H7 (cell line): Measurements from ENCODE around the gene RTN3. TPM values are rescaled to one million over a fixed set of nuclear protein-coding genes. Genes with fewer than 3 reads are reported as not detected.

Source experiments
- DNase-seq: peaks from one replicate; pipeline ENCODE4 v3.0.0; 2012
- H3K27me3 ChIP-seq: 2 replicates; pipeline ENCODE4 v1.6.0; 2011; ENCODE audit warnings: mild to moderate bottlenecking, low read length; ENCODE audit not compliant: control insufficient read depth, insufficient read depth
- H3K36me3 ChIP-seq: replicated peaks from 2 replicates; pipeline ENCODE4 v1.5.1; 2011; ENCODE audit warnings: low read length; ENCODE audit not compliant: control insufficient read depth, insufficient read depth
- H3K4me3 ChIP-seq: 2 replicates; pipeline ENCODE4 v1.5.1; 2011; ENCODE audit warnings: low read depth, mild to moderate bottlenecking, control low read depth, low read length, moderate library complexity; ENCODE audit not compliant: insufficient read depth
- total RNA-seq: library from RNA; depleted of rRNA; stranded (reverse); fragments of >200 nt; shearing (Covaris generic); gene quantifications from 2 replicates; pipeline ENCODE4 v1.2.3, GENCODE V29; 2014

Gene RTN3
- total RNA-seq, 1 experiment from 2014 or later, result 109 TPM

DNA sequence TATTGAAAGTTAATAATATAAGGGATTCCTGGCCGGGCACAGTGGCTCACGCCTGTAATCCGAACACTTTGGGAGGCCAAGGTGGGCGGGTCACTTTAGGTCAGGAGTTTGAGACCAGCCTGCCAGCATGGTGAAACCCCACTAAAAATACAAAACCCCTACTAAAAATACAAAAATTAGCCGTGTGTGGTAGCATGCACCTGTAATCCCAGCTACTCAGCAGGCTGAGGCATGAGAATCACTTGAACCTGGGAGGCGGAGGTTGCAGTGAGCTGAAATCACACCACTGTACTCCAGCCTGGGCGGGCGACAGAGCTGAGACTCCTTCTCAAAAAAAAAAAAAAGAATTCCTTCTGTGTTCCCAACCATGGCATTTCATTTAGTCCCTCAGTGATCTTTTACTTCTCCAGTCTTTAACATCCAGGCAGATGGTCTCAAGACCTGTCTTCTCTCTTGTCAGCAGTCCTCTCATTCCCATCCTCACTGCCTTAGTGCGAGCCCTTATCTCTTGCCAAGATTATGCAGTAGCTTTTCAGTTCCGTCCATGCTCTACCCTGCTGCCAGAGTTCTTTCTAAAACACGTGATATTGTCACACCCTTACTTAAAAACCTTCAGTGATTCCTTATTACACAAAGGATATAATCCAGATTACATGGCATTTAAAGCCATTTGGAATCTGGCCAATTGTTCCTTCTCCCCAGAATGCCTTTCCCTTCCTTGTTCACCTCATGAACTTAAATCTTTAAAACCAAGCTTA lies 17.9 kb downstream of the RTN3 start:
- no peaks in the 10 kb centered on the region for H3K36me3 ChIP-seq
- DNase-seq, result no peak
- H3K4me3 ChIP-seq, result no peak overlapping the region
- no peaks in the 10 kb centered on the region for H3K27me3 ChIP-seq

DNA sequence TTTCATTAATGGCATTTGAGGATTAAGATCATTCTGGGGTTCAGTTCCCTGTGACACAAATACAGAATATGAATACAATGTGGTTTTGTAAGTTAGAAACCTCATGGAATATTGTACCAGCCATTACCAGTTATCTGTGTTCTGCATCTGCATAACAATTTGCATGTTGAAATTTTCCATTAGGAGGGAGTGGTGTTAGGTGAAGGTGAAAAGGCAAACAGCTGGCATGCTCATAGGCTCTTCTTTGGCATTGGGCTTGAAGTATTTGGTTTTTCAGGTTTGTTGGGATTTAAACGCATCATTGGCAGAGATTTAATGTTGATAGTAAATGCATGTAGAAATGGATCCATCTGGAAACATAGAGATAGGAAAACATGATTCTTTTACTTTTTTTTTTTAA lies 18.6 kb downstream of the RTN3 start:
- no peak for DNase-seq
- no peak overlapping the region for H3K4me3 ChIP-seq
- H3K36me3 ChIP-seq, result no peaks in the 10 kb centered on the region
- no peaks in the 10 kb centered on the region for H3K27me3 ChIP-seq

- no peaks in the 10 kb centered on the region for H3K36me3 ChIP-seq
- no peaks in the 10 kb centered on the region for H3K27me3 ChIP-seq
- no peak for DNase-seq
- no peak overlapping the region for H3K4me3 ChIP-seq
Measured at GRCh38 chr11:63705526-63705925, 24.2 kb downstream of the RTN3 start.

- no peak for DNase-seq
- Histone ChIP-seq H3K36me3 (no peaks in the 10 kb centered on the region), H3K27me3 (no peaks in the 10 kb centered on the region)
Measured at GRCh38 chr11:63708764-63709163, 27.5 kb downstream of the RTN3 start.

DNA sequence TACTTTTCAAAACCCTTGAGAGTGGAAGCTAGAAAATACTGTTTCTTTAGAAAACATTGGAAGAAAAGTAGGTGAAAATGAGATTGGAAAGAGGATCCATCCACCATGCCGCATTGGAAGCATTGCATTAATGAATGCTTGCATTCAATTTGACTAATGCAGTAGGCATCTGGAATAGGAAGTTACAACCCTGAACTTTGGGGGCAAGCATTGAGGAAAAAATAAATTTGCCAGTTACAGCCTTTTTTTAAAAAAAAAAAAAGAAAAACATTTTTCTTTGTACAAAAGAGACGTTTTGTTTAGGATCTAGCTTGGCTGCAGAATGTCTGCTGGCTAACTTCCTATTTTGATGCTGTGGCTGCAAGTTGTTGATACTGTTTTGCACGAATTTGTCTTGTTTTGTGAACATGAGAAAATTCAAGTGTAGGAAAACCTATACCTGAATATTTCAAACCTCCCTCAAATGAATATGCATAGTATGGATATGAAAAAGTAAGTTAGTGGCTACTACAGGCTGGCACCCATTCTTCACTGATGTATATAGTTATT lies 28.1 kb downstream of the RTN3 start:
- DNase-seq, result no peak
- Histone ChIP-seq H3K27me3 (no peaks in the 10 kb centered on the region), H3K4me3 (no peak overlapping the region), H3K36me3 (no peaks in the 10 kb centered on the region)

More at GRCh38 chr11:63708764-63709163, 27.5 kb downstream of the RTN3 start:
- H3K4me3 ChIP-seq, result no peak overlapping the region

GRCh38 chr11:63710476-63711217 lies 29.3 kb downstream of the RTN3 start:
- no peak for DNase-seq
- Histone ChIP-seq H3K27me3 (no peaks in the 10 kb centered on the region), H3K36me3 (no peaks in the 10 kb centered on the region), H3K4me3 (no peak overlapping the region)

- no peak for DNase-seq
- Histone ChIP-seq H3K27me3 (no peaks in the 10 kb centered on the region), H3K36me3 (no peaks in the 10 kb centered on the region), H3K4me3 (no peak overlapping the region)
Measured at GRCh38 chr11:63711838-63712237, 30.5 kb downstream of the RTN3 start.

GRCh38 chr11:63713766-63714165 lies 32.5 kb downstream of the RTN3 start:
- H3K4me3 ChIP-seq, result no peak overlapping the region
- no peaks in the 10 kb centered on the region for H3K27me3 ChIP-seq
- peaks cover 2% of the 10 kb centered on the region; the same call in 1 of the 2 replicates for H3K36me3 ChIP-seq
- no peak for DNase-seq

- DNase-seq, result no peak
- Histone ChIP-seq H3K4me3 (no peak overlapping the region), H3K27me3 (no peaks in the 10 kb centered on the region), H3K36me3 (peaks cover 3% of the 10 kb centered on the region)
Measured at GRCh38 chr11:63716046-63716445, 34.7 kb downstream of the RTN3 start.

- Histone ChIP-seq H3K4me3 (no peak overlapping the region), H3K36me3 (peaks cover 3% of the 10 kb centered on the region), H3K27me3 (no peaks in the 10 kb centered on the region)
- DNase-seq, result no peak
Measured at GRCh38 chr11:63719001-63719400, 37.7 kb downstream of the RTN3 start.

GRCh38 chr11:63719987-63720386 lies 38.7 kb downstream of the RTN3 start:
- DNase-seq, result no peak
- Histone ChIP-seq H3K27me3 (no peaks in the 10 kb centered on the region), H3K36me3 (peaks cover 3% of the 10 kb centered on the region), H3K4me3 (no peak overlapping the region)

- H3K36me3 ChIP-seq, result peaks cover 3% of the 10 kb centered on the region
- H3K27me3 ChIP-seq, result no peaks in the 10 kb centered on the region
- no peak for DNase-seq
- no peak overlapping the region for H3K4me3 ChIP-seq
Measured at GRCh38 chr11:63720611-63721010, 39.3 kb downstream of the RTN3 start.

- Histone ChIP-seq H3K4me3 (no peak overlapping the region), H3K27me3 (no peaks in the 10 kb centered on the region), H3K36me3 (no peaks in the 10 kb centered on the region)
- no peak for DNase-seq
Measured at GRCh38 chr11:63729326-63729725, 48.0 kb downstream of the RTN3 start.

DNA sequence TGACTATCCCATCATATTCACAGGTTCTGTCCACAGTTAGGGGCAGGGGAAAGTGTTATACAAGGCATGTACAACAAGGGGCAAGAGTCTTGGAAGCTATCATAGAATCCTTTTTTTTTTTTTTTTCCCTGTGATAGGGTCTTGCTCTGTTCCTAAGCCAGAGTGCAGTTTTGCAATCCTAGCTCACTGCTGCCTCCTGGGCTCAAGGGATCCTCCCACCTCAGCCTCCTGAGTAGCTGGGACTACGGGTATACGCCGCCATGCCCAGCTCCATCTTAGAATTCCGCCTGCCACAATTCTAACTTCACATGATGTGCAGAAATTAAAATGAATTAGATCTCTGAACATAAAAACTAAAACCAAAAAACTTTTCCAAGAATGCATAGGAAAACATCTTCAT lies 55.6 kb downstream of the RTN3 start:
- Histone ChIP-seq H3K27me3 (no peaks in the 10 kb centered on the region), H3K36me3 (no peaks in the 10 kb centered on the region), H3K4me3 (no peak overlapping the region)
- DNase-seq, result no peak

DNA sequence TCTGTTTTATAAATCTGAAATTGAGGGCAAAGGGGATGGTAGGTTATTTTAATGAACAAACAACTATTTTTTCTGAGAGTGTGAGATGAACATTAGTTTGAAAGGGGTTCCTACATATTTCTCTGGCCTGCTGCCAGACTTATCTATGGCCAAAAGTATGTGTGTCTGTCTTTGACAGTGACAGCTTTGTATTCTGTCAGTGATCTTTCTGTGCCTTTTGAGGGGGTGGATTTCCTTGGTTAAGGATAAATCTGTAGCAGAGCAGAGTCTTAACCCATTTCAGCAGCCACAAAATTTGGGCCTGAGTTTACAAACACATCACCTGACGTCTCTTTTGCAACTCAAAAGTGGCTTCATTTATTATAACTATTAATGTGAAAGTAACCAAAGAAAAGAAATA lies 56.4 kb downstream of the RTN3 start:
- no peaks in the 10 kb centered on the region for H3K27me3 ChIP-seq
- no peaks in the 10 kb centered on the region for H3K36me3 ChIP-seq
- no peak for DNase-seq

More for the DNA sequence above, 56.4 kb downstream of the RTN3 start:
- H3K4me3 ChIP-seq, result no peak overlapping the region
